Keratinocyte (primary cell): ENCODE results near the gene SPECC1L.

ENCODE experiments used
- CTCF ChIP-seq, 3 experiments: IDR thresholded peaks in 1 of 3; conservative IDR thresholded peaks in 1 of 3; optimal IDR thresholded peaks in 1 of 3; 2 replicates in 2 of 3; 3 replicates in 1 of 3; pipeline versions ENCODE3 to v1.5.1; 2011; ENCODE audit warnings: low read length in 3 of 3, mild to moderate bottlenecking in 3 of 3, moderate library complexity in 2 of 3, control low read depth in 1 of 3, inconsistent platforms in 1 of 3; ENCODE audit not compliant: insufficient read depth in 2 of 3; ENCODE audit errors: extremely low read depth in 1 of 3
- EZH2 ChIP-seq: IDR thresholded peaks from one replicate; pipeline ENCODE4 v1.6.1; 2012; ENCODE audit warnings: inconsistent platforms, mild to moderate bottlenecking, low read length, moderate library complexity

GRCh38 chr22:24315367-24315966 is 44.8 kb downstream of the SPECC1L start:
- TF ChIP-seq CTCF (optimal IDR thresholded peaks at IDR 0.05 in 1 of 3, IDR thresholded peaks at IDR 0.05 in 1 of 3, conservative IDR thresholded peaks at IDR 0.05 in 1 of 3; ENCODE audit: extremely low read depth in 1 of 3, insufficient read depth in 2 of 3, low read length in 3 of 3) (no peak), EZH2 (no peak)
